HepG2 (cell line): Measurements from ENCODE around the gene TMEM217. TPM values are rescaled to one million over a fixed set of nuclear protein-coding genes. Genes with fewer than 3 reads are reported as not detected.

Experiments used
- EEA1 ChIP-seq: sonication (generic); formaldehyde crosslinking; IDR thresholded peaks from 2 replicates; pipeline ENCODE4 v1.5.1; 2020; ENCODE audit warnings: mild to moderate bottlenecking, missing genetic modification reagents, borderline replicate concordance
- ERF ChIP-seq: IDR thresholded peaks from 2 replicates; pipeline ENCODE4 v1.6.1; 2018; ENCODE audit warnings: missing biosample characterization, missing genetic modification reagents
- KDM2A ChIP-seq: sonication (generic); formaldehyde crosslinking; IDR thresholded peaks from 2 replicates; pipeline ENCODE4 v1.4.0; 2020; ENCODE audit warnings: low read depth, missing genetic modification reagents, borderline replicate concordance
- KLF6 ChIP-seq: IDR thresholded peaks from 2 replicates; pipeline ENCODE4 v1.8.0; 2016; ENCODE audit warnings: missing biosample characterization, missing genetic modification reagents
- MEIS1 ChIP-seq: sonication (generic); formaldehyde crosslinking; IDR thresholded peaks from 2 replicates; pipeline ENCODE4 v1.9.0; 2021; ENCODE audit warnings: mild to moderate bottlenecking, missing genetic modification reagents, moderate library complexity, borderline replicate concordance
- MIXL1 ChIP-seq: IDR thresholded peaks from 2 replicates; pipeline ENCODE4 v1.6.1; 2016
- PAXIP1 ChIP-seq: sonication (generic); formaldehyde crosslinking; conservative IDR thresholded peaks from 2 replicates; pipeline ENCODE4 v1.4.0; 2020; ENCODE audit warnings: mild to moderate bottlenecking, missing genetic modification reagents, moderate library complexity
- RBFOX2 ChIP-seq: fragments of 200-400 bp; formaldehyde crosslinking; IDR thresholded peaks from 2 replicates; pipeline ENCODE4 v1.6.1; 2017; ENCODE audit warnings: low read depth, mild to moderate bottlenecking, low read length
- SAFB2 ChIP-seq: sonication (generic); formaldehyde crosslinking; IDR thresholded peaks from 2 replicates; pipeline ENCODE4 v1.5.1; 2020; ENCODE audit warnings: missing genetic modification reagents, low read depth, mild to moderate bottlenecking, borderline replicate concordance
- SALL2 ChIP-seq: sonication (generic); formaldehyde crosslinking; IDR thresholded peaks from 2 replicates; pipeline ENCODE4 v1.8.1; 2023; ENCODE audit warnings: mild to moderate bottlenecking, missing genetic modification reagents, inconsistent platforms
- SIN3B ChIP-seq: fragments of 150-350 bp; IDR thresholded peaks from 2 replicates; pipeline ENCODE4 v1.6.1; 2014; ENCODE audit warnings: low read length
- SKI ChIP-seq: fragments of 450-650 bp; IDR thresholded peaks from one replicate; pipeline ENCODE4 v1.6.1; 2018; ENCODE audit warnings: mild to moderate bottlenecking; ENCODE audit not compliant: partially characterized antibody
- SP4 ChIP-seq: sonication (generic); formaldehyde crosslinking; IDR thresholded peaks from 2 replicates; pipeline ENCODE4 v1.8.1; 2023; ENCODE audit warnings: mild to moderate bottlenecking, missing genetic modification reagents
- TMF1 ChIP-seq: sonication (generic); formaldehyde crosslinking; IDR thresholded peaks from 2 replicates; pipeline ENCODE4 v1.8.1; 2022; ENCODE audit warnings: low read depth, missing genetic modification reagents
- TOE1 ChIP-seq: sonication (generic); formaldehyde crosslinking; IDR thresholded peaks from 2 replicates; pipeline ENCODE4 v1.4.0; 2020; ENCODE audit warnings: mild to moderate bottlenecking, missing genetic modification reagents
- ZBTB25 ChIP-seq: IDR thresholded peaks from 2 replicates; pipeline ENCODE4 v1.6.1; 2018; ENCODE audit warnings: missing genetic modification reagents
- ZNF256 ChIP-seq: sonication (generic); formaldehyde crosslinking; conservative IDR thresholded peaks from 2 replicates; pipeline ENCODE4 v1.4.0; 2020; ENCODE audit warnings: missing genetic modification reagents
- ZNF660 ChIP-seq: sonication (generic); formaldehyde crosslinking; IDR thresholded peaks from 2 replicates; pipeline ENCODE4 v1.5.1; 2020; ENCODE audit warnings: mild to moderate bottlenecking, low read depth, missing genetic modification reagents, borderline replicate concordance
- ZNF7 ChIP-seq: IDR thresholded peaks from 2 replicates; pipeline ENCODE4 v1.6.1; 2016; ENCODE audit warnings: missing biosample characterization, missing genetic modification reagents
- ZNF788 ChIP-seq: sonication (generic); formaldehyde crosslinking; IDR thresholded peaks from 2 replicates; pipeline ENCODE4 v1.5.0; 2020; ENCODE audit warnings: mild to moderate bottlenecking, missing genetic modification reagents, borderline replicate concordance
- ZNF790 ChIP-seq: sonication (generic); formaldehyde crosslinking; IDR thresholded peaks from 2 replicates; pipeline ENCODE4 v1.8.0; 2022; ENCODE audit warnings: missing genetic modification reagents, mild to moderate bottlenecking, borderline replicate concordance
- polyA plus RNA-seq, 8 experiments: library from polyadenylated mRNA; depleted of rRNA in 3 of 8; stranded (reverse) in 7 of 8; unstranded in 1 of 8; fragments of >200 nt; fragmentation: Illumina TruSeq in 4 of 8; extraction: Trizol in 4 of 8; gene quantifications; 2 replicates each; pipeline versions ENCODE4 v1.2.1 to v1.2.3, GENCODE V29; 2011 to 2016; ENCODE audit warnings: low read depth in 4 of 8, missing spikeins in 1 of 8, mixed read lengths in 1 of 8; ENCODE audit not compliant: insufficient read depth in 1 of 8
- total RNA-seq, 5 experiments: library from RNA; depleted of rRNA; stranded (reverse); fragments of >200 nt; fragmentation: Illumina TruSeq; extraction: Trizol; gene quantifications; 2 replicates each; pipeline ENCODE4 v1.2.3, GENCODE V29; 2016; ENCODE audit warnings: low read depth in 1 of 5
- TF ChIP-seq, protein P1 (sequence below): sonication (generic); formaldehyde crosslinking; IDR thresholded peaks from 2 replicates; pipeline ENCODE4 v1.5.1; 2020; ENCODE audit warnings: missing genetic modification reagents, mild to moderate bottlenecking, borderline replicate concordance
- TF ChIP-seq, protein P2 (sequence below): sonication (generic); formaldehyde crosslinking; IDR thresholded peaks from 2 replicates; pipeline ENCODE4 v1.4.0; 2020; ENCODE audit warnings: low read depth, mild to moderate bottlenecking, missing genetic modification reagents

Gene TMEM217
- total and polyA plus RNA-seq, 2 of the 13 experiments (the other 11 are each of a cell fraction or from before 2014, with no cell fraction given) = 2.3 to 3.4 TPM

DNA sequence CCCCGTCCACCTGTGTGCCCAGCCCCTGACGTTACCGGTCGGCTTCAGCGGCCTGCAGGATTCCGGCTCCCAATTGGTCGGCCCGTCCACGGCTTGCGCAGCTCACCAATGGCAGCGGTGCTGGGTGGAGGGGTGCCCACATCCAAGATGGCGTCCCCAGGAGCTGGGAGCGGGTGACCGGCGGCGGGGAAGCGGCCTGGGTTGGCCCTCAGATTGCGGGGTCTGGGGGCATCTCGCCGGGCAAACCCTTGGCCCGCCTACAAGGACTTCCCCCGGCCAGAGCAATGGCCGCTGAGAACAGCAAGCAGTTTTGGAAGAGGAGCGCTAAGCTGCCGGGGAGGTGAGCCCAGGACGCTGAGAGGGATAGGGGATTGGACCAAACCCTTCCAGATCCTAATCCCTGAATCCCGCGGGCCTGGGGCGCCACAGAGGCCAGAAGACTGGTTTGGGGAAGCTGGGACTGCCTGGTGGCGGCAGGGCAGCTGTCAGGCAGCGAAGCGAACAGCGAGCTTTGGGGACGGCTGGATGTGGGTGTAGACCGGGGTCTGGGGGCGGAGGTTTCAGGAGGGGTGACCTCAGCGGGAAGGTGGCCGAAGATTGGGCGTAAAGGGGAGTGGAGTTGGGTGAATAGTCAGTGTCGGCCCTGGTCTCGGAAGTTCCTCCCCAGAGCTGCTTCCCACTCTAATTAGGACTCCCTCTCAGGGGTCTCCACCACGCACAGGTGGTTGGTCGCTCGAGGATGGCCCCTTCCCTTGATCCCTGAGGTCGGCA lies at the start of gene TMEM217, which contains the start of gene TBC1D22B (continued):
- TF ChIP-seq KDM2A (peak; percentile 93), KLF6 (CRISPR knock-in tag) (peak; percentile 68; the same call in 1 of the 2 replicates), SKI (peak; percentile 12), SP4 (CRISPR knock-in tag) (peak; percentile 92), SAFB2 (CRISPR knock-in tag) (peak; percentile 95; the same call in 1 of the 2 replicates), PAXIP1 (CRISPR knock-in tag) (peak; percentile 58), ERF (peak; percentile 55), MEIS1 (CRISPR knock-in tag) (peak; percentile 74; the same call in 1 of the 2 replicates), SIN3B (peak; percentile 66; the same call in 1 of the 2 replicates), ZNF7 (CRISPR knock-in tag) (no peak; the same call in 1 of the 2 replicates), MIXL1 (CRISPR knock-in tag) (peak; percentile 11; the same call in 1 of the 2 replicates), ZNF256 (no peak), TOE1 (0 out of 2 replicates have a peak, but pooled peaks have one; percentile 21), TMF1 (CRISPR knock-in tag) (peak; percentile 98), RBFOX2 (peak; percentile 96), ZNF790 (CRISPR knock-in tag) (no peak), SALL2 (CRISPR knock-in tag) (peak; percentile 85), EEA1 (CRISPR knock-in tag) (peak; percentile 87; the same call in 1 of the 2 replicates), ZNF788 (CRISPR knock-in tag) (peak; percentile 73; the same call in 1 of the 2 replicates), ZBTB25 (CRISPR knock-in tag) (peak; percentile 73; the same call in 1 of the 2 replicates), ZNF660 (CRISPR knock-in tag) (no peak)
- TF ChIP-seq, protein P1, sequence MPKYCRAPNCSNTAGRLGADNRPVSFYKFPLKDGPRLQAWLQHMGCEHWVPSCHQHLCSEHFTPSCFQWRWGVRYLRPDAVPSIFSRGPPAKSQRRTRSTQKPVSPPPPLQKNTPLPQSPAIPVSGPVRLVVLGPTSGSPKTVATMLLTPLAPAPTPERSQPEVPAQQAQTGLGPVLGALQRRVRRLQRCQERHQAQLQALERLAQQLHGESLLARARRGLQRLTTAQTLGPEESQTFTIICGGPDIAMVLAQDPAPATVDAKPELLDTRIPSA (CRISPR knock-in tag) = 0 out of 2 replicates have a peak, but pooled peaks have one; percentile 43
- TF ChIP-seq, protein P2, sequence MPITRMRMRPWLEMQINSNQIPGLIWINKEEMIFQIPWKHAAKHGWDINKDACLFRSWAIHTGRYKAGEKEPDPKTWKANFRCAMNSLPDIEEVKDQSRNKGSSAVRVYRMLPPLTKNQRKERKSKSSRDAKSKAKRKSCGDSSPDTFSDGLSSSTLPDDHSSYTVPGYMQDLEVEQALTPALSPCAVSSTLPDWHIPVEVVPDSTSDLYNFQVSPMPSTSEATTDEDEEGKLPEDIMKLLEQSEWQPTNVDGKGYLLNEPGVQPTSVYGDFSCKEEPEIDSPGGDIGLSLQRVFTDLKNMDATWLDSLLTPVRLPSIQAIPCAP (CRISPR knock-in tag) = 0 out of 2 replicates have a peak, but pooled peaks have one; percentile 60
